NT2/D1 (cell line): Measurements from ENCODE around the gene MIPOL1.

ENCODE experiments used
- SUZ12 ChIP-seq: IDR thresholded peaks from 2 replicates; pipeline ENCODE4 v1.6.1; 2011; ENCODE audit not compliant: insufficient read length, insufficient read depth; ENCODE audit errors: extremely low read depth
- YY1 ChIP-seq: IDR thresholded peaks from 2 replicates; pipeline ENCODE4 v1.6.1; 2011; ENCODE audit not compliant: insufficient read length, insufficient read depth
- ZNF274 ChIP-seq: IDR thresholded peaks from 2 replicates; pipeline ENCODE4 v1.6.1; 2011; ENCODE audit warnings: mild to moderate bottlenecking, low read depth, low read length

DNA sequence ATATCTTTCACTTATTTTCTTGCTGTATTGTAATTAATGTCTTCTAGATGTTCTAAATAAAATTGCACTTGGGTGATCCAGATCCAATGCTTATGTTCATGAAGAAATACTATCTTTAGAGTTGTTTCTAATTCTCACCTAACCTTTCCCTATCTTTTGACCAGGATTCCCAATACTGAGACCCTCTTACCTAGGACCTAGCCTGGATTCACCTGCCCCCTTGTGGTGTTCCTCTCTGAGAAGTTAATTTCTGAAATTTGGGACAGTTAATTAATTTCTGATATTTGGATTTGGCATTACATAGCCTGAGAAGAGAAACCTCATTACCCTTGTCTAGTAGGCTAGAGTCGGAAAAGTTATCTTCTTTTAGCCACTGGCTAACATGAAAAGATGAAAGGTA is 367.8 kb downstream of the MIPOL1 start:
- no peak for TF ChIP-seq ZNF274
- no peak for TF ChIP-seq YY1
- TF ChIP-seq SUZ12 = no peak
